A673 (cell line): ENCODE data around the gene TFCP2. TPM values are rescaled to one million over a fixed set of nuclear protein-coding genes. Genes with fewer than 3 reads are reported as not detected.

Experiments used
- BruUV-seq: library from RNA; stranded (reverse); fragments of 400-500 nt; replicated peaks from 2 replicates; lab custom pipeline; 2021; lab: Mats Ljungman, UMichigan
- CTCF ChIA-PET: fragments of 300-600 bp; sonication (Branson Sonifier 250); formaldehyde crosslinking; loops from one replicate; lab custom pipeline; 2022; ENCODE audit warnings: antibody characterized with exemption; lab: Charles Lee
- POLR2A ChIA-PET: fragments of 300-600 bp; sonication (Branson Sonifier 250); formaldehyde crosslinking; loops from one replicate; lab custom pipeline; 2022; ENCODE audit warnings: antibody characterized with exemption; ENCODE audit not compliant: low non-redundant PET; lab: Charles Lee
- DNase-seq: peaks from one replicate; pipeline ENCODE4 v3.0.0-alpha.2; 2015; ENCODE audit warnings: low spot score
- H3K27ac ChIP-seq: fragments of 200-600 bp; sonication (generic); 2 replicates; pipeline ENCODE4 v1.5.1; 2016; ENCODE audit warnings: mixed run types, low read depth, mild to moderate bottlenecking, mixed read lengths, antibody characterized with exemption, low read length; ENCODE audit not compliant: poor library complexity, severe bottlenecking
- H3K27me3 ChIP-seq: fragments of 200-600 bp; sonication (generic); replicated peaks from 2 replicates; pipeline ENCODE4 v1.6.1; 2017; ENCODE audit warnings: mixed run types, low read depth, mild to moderate bottlenecking, mixed read lengths, antibody characterized with exemption, low read length; ENCODE audit not compliant: insufficient read depth, poor library complexity
- H3K36me3 ChIP-seq: fragments of 200-600 bp; sonication (generic); 2 replicates; pipeline ENCODE4 v1.6.1; 2016; ENCODE audit warnings: mixed run types, mild to moderate bottlenecking, mixed read lengths, antibody characterized with exemption, low read length; ENCODE audit not compliant: insufficient read depth, poor library complexity, severe bottlenecking
- H3K4me1 ChIP-seq: fragments of 200-600 bp; sonication (generic); 2 replicates; pipeline ENCODE4 v1.6.1; 2017; ENCODE audit warnings: mixed run types, mild to moderate bottlenecking, mixed read lengths, antibody characterized with exemption, low read length; ENCODE audit not compliant: insufficient read depth, poor library complexity, severe bottlenecking
- H3K4me3 ChIP-seq: fragments of 200-600 bp; sonication (generic); 2 replicates; pipeline ENCODE4 v1.5.1; 2016; ENCODE audit warnings: low read depth, mixed run types, mild to moderate bottlenecking, mixed read lengths, low read length; ENCODE audit not compliant: poor library complexity, severe bottlenecking
- H3K9me3 ChIP-seq: fragments of 200-600 bp; sonication (generic); 2 replicates; pipeline ENCODE4 v1.6.1; 2016; ENCODE audit warnings: mixed run types, low read depth, mild to moderate bottlenecking, mixed read lengths, antibody characterized with exemption, low read length; ENCODE audit not compliant: poor library complexity, severe bottlenecking
- CTCF ChIP-seq: fragments of 300-800, 200-600 bp; sonication (generic); conservative IDR thresholded peaks from 2 replicates; pipeline ENCODE4 v1.5.1; 2017; ENCODE audit warnings: low read depth, mild to moderate bottlenecking, antibody characterized with exemption, low read length, moderate library complexity, mixed read lengths
- EZH2 ChIP-seq: fragments of 200-600 bp; sonication (generic); IDR thresholded peaks from 2 replicates; pipeline ENCODE4 v1.6.1; 2017; ENCODE audit warnings: borderline replicate concordance, low read depth, mild to moderate bottlenecking, mixed read lengths, antibody characterized with exemption, low read length; ENCODE audit not compliant: poor library complexity, severe bottlenecking
- intact Hi-C: fragments of 100-400 bp; cut with micrococcal nuclease; formaldehyde crosslinking; loops from one replicate; pipeline ENCODE4 v1.10.0; 2022; ENCODE audit not compliant: unreplicated experiment
- total RNA-seq: library from RNA; stranded (reverse); gene quantifications from 2 replicates; pipeline ENCODE4 v1.2.3, GENCODE V29; 2021

The TFCP2 gene
- total RNA-seq, 1 experiment from 2014 or later = 46.1 TPM

- no peak for DNase-seq
- no peak for TF ChIP-seq CTCF
- TF ChIP-seq EZH2 = no peak
- Histone ChIP-seq H3K9me3 (no peaks in the 10 kb centered on the region), H3K4me1 (peaks cover 9% of the 10 kb centered on the region), H3K36me3 (peaks cover 33% of the 10 kb centered on the region), H3K4me3 (no peak overlapping the region), H3K27ac (no peak overlapping the region), H3K27me3 (no peaks in the 10 kb centered on the region)
- POLR2A ChIA-PET = no interaction called here
- no TSS peak for BruUV-seq
- CTCF ChIA-PET = no interaction called here
- intact Hi-C loops = no loop called here
Observed at GRCh38 chr12:51051787-51052186, 121.1 kb downstream of the TFCP2 start.

GRCh38 chr12:51049525-51049924 is 123.4 kb downstream of the TFCP2 start:
- peak overlapping the region; percentile 71 for H3K4me3 ChIP-seq
- BruUV-seq = no TSS peak
- ChIA-PET POLR2A (interaction anchor here (0.7 kb wide), 1 partner anchor 14 kb away, joined by 6 read pairs; no protein-coding TSS in a partner anchor), CTCF (interaction anchor here (0.9 kb wide), 1 partner anchor 224 kb away, joined by 3 read pairs; no protein-coding TSS in a partner anchor)
- H3K36me3 ChIP-seq = peaks cover 21% of the 10 kb centered on the region
- no peak for TF ChIP-seq EZH2
- TF ChIP-seq CTCF = no peak
- H3K27ac ChIP-seq = no peak overlapping the region
- peaks cover 9% of the 10 kb centered on the region for H3K4me1 ChIP-seq
- intact Hi-C loops = loop anchor here (10.0 kb wide), 1 partner anchor 295 kb away; the partner anchor contains the start of gene CELA1
- H3K9me3 ChIP-seq = no peaks in the 10 kb centered on the region
- no peak for DNase-seq
- H3K27me3 ChIP-seq = no peaks in the 10 kb centered on the region

- Histone ChIP-seq H3K27me3 (no peaks in the 10 kb centered on the region), H3K9me3 (no peaks in the 10 kb centered on the region), H3K4me3 (peak overlapping the region; percentile 71), H3K36me3 (peaks cover 13% of the 10 kb centered on the region), H3K27ac (peak overlapping the region; percentile 82), H3K4me1 (peaks cover 9% of the 10 kb centered on the region)
- intact Hi-C loops = loop anchor here (10.0 kb wide), 1 partner anchor 296 kb away; the partner anchor contains the start of gene CELA1
- ChIA-PET CTCF (interaction anchor here (0.5 to 0.9 kb wide), 2 partner anchors 223 to 224 kb away, joined by 3 to 7 read pairs; no protein-coding TSS in a partner anchor), POLR2A (no interaction called here)
- TF ChIP-seq EZH2 (no peak), CTCF (no peak)
- no TSS peak for BruUV-seq
- DNase-seq = no peak
Observed at GRCh38 chr12:51048661-51049251, 124.2 kb downstream of the TFCP2 start.
